Dendritic cell treated with granulocyte-macrophage colony-stimulating factor and Interleukin-4, amounts not matched to agents 40 ng/mL and 50 ng/mL, for 4 days (primary cell): ENCODE measurements around the gene ALG14.
A peak's percentile ranks its signal among the peaks of the same experiment; 100 is the strongest.

Source experiments
- H3K27ac Mint-ChIP-seq: one replicate; pipeline ENCODE4 v1.8.0; 2022; ENCODE audit warnings: mild to moderate bottlenecking, mixed read lengths
- H3K27me3 Mint-ChIP-seq: one replicate; pipeline ENCODE4 v1.8.0; 2022; ENCODE audit warnings: mild to moderate bottlenecking, mixed read lengths
- H3K36me3 Mint-ChIP-seq: one replicate; pipeline ENCODE4 v1.8.0; 2022; ENCODE audit warnings: low read depth, mixed read lengths
- H3K4me1 Mint-ChIP-seq: one replicate; pipeline ENCODE4 v1.8.0; 2022; ENCODE audit warnings: low read depth, mixed read lengths
- H3K4me3 Mint-ChIP-seq: one replicate; pipeline ENCODE4 v1.8.0; 2022; ENCODE audit warnings: mild to moderate bottlenecking, moderate library complexity, mixed read lengths
- H3K9me3 Mint-ChIP-seq: one replicate; pipeline ENCODE4 v1.8.0; 2022; ENCODE audit warnings: mixed read lengths
- intact Hi-C: fragments of 100-400 bp; cut with micrococcal nuclease; formaldehyde crosslinking; loops from one replicate; pipeline ENCODE4 v1.15.0; 2022

The ALG14 gene

GRCh38 chr1:94931254-94931841 lies 141.4 kb downstream of the ALG14 start:
- H3K4me1 Mint-ChIP-seq, result peaks cover 5% of the 10 kb centered on the region
- no peaks in the 10 kb centered on the region for H3K36me3 Mint-ChIP-seq
- no peak overlapping the region for H3K4me3 Mint-ChIP-seq
- H3K9me3 Mint-ChIP-seq, result no peaks in the 10 kb centered on the region
- intact Hi-C loops, result no loop called here
- no peak overlapping the region for H3K27ac Mint-ChIP-seq
- peaks cover 40% of the 10 kb centered on the region for H3K27me3 Mint-ChIP-seq

- Mint-ChIP-seq H3K9me3 (no peaks in the 10 kb centered on the region), H3K4me3 (no peak overlapping the region), H3K36me3 (no peaks in the 10 kb centered on the region), H3K4me1 (peaks cover 15% of the 10 kb centered on the region), H3K27ac (no peak overlapping the region), H3K27me3 (peaks cover 52% of the 10 kb centered on the region)
- intact Hi-C loops, result no loop called here
Observed at GRCh38 chr1:94929351-94930217, 143.2 kb downstream of the ALG14 start.

- H3K9me3 Mint-ChIP-seq, result no peaks in the 10 kb centered on the region
- H3K4me3 Mint-ChIP-seq, result no peak overlapping the region
- intact Hi-C loops, result no loop called here
- H3K4me1 Mint-ChIP-seq, result peaks cover 15% of the 10 kb centered on the region
- H3K36me3 Mint-ChIP-seq, result no peaks in the 10 kb centered on the region
- H3K27me3 Mint-ChIP-seq, result peaks cover 64% of the 10 kb centered on the region
- no peak overlapping the region for H3K27ac Mint-ChIP-seq
Observed at GRCh38 chr1:94928293-94928939, 144.3 kb downstream of the ALG14 start.

- no peaks in the 10 kb centered on the region for H3K9me3 Mint-ChIP-seq
- no peaks in the 10 kb centered on the region for H3K36me3 Mint-ChIP-seq
- peaks cover 15% of the 10 kb centered on the region for H3K4me1 Mint-ChIP-seq
- H3K27ac Mint-ChIP-seq, result no peak overlapping the region
- peak overlapping the region; percentile 65 for H3K4me3 Mint-ChIP-seq
- intact Hi-C loops, result no loop called here
- H3K27me3 Mint-ChIP-seq, result peaks cover 71% of the 10 kb centered on the region
Observed at GRCh38 chr1:94927405-94928175, 145.2 kb downstream of the ALG14 start.

GRCh38 chr1:94926915-94927404 lies 145.8 kb downstream of the ALG14 start, which contains the start of gene CNN3:
CNN3 (minus strand) TSS chr1:94927110; CDS start chr1:94926894, 216 bp downstream.
- H3K4me1 Mint-ChIP-seq, result peaks cover 15% of the 10 kb centered on the region
- H3K27me3 Mint-ChIP-seq, result peaks cover 73% of the 10 kb centered on the region
- no peak within 1 kb of the TSS for H3K27ac Mint-ChIP-seq
- H3K4me3 Mint-ChIP-seq, result peak within 1 kb of the TSS; percentile 65
- no peaks in the 10 kb centered on the region for H3K36me3 Mint-ChIP-seq
- intact Hi-C loops, result no loop called here
- H3K9me3 Mint-ChIP-seq, result no peaks in the 10 kb centered on the region

GRCh38 chr1:94926126-94926914 lies 146.4 kb downstream of the ALG14 start:
- no peak overlapping the region for H3K27ac Mint-ChIP-seq
- no peaks in the 10 kb centered on the region for H3K36me3 Mint-ChIP-seq
- H3K27me3 Mint-ChIP-seq, result peaks cover 74% of the 10 kb centered on the region
- H3K4me3 Mint-ChIP-seq, result peak overlapping the region; percentile 55
- H3K4me1 Mint-ChIP-seq, result peaks cover 15% of the 10 kb centered on the region
- no peaks in the 10 kb centered on the region for H3K9me3 Mint-ChIP-seq
- intact Hi-C loops, result no loop called here

GRCh38 chr1:94925561-94926125 lies 147.1 kb downstream of the ALG14 start:
- H3K27me3 Mint-ChIP-seq, result peaks cover 77% of the 10 kb centered on the region
- intact Hi-C loops, result no loop called here
- peaks cover 15% of the 10 kb centered on the region for H3K4me1 Mint-ChIP-seq
- no peak overlapping the region for H3K27ac Mint-ChIP-seq
- H3K36me3 Mint-ChIP-seq, result no peaks in the 10 kb centered on the region
- H3K9me3 Mint-ChIP-seq, result no peaks in the 10 kb centered on the region
- H3K4me3 Mint-ChIP-seq, result peak overlapping the region; percentile 55

- Mint-ChIP-seq H3K4me1 (peaks cover 15% of the 10 kb centered on the region), H3K27me3 (peaks cover 76% of the 10 kb centered on the region), H3K4me3 (no peak overlapping the region), H3K36me3 (no peaks in the 10 kb centered on the region), H3K27ac (no peak overlapping the region), H3K9me3 (no peaks in the 10 kb centered on the region)
- intact Hi-C loops, result no loop called here
Observed at GRCh38 chr1:94925004-94925403, 147.7 kb downstream of the ALG14 start.
